ENCODE measurements around the gene PCNA. TPM values are rescaled to one million over a fixed set of nuclear protein-coding genes. Genes with fewer than 3 reads are reported as not detected.

Gene PCNA
- total RNA-seq, 1 donor from 2014 or later = 44.3 TPM

DNA sequence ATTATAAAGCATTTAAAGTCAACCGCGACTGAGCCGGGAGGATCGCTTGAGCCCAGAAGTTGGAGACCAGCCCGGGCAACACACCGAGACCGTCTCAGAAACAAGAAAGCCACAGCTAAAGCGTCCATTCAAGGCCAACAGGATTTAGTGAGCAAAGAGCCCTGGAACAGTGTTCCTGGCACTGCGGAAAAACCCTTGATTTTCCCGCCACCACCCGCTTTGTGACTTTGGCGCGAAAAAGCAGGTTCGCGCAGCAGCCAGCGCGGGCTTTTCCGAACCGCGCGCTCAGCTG lies 669 bp downstream of the PCNA start:
- H3K4me1 ChIP-seq = peaks cover 13% of the 10 kb centered on the region
- H3K27me3 ChIP-seq = no peaks in the 10 kb centered on the region
- H3K36me3 ChIP-seq = peaks cover 34% of the 10 kb centered on the region
- no peaks in the 10 kb centered on the region for H3K9me3 ChIP-seq
- ATAC-seq (no peak), DNase-seq (no peak)
- intact Hi-C loops (cut with DNase I) = no loop called here
- H3K27ac ChIP-seq = no peak overlapping the region
- TF ChIP-seq, protein P1, sequence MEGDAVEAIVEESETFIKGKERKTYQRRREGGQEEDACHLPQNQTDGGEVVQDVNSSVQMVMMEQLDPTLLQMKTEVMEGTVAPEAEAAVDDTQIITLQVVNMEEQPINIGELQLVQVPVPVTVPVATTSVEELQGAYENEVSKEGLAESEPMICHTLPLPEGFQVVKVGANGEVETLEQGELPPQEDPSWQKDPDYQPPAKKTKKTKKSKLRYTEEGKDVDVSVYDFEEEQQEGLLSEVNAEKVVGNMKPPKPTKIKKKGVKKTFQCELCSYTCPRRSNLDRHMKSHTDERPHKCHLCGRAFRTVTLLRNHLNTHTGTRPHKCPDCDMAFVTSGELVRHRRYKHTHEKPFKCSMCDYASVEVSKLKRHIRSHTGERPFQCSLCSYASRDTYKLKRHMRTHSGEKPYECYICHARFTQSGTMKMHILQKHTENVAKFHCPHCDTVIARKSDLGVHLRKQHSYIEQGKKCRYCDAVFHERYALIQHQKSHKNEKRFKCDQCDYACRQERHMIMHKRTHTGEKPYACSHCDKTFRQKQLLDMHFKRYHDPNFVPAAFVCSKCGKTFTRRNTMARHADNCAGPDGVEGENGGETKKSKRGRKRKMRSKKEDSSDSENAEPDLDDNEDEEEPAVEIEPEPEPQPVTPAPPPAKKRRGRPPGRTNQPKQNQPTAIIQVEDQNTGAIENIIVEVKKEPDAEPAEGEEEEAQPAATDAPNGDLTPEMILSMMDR (IDR thresholded peaks at IDR 0.05) = no peak
- peak overlapping the region; percentile 90 for H3K4me3 ChIP-seq

DNA sequence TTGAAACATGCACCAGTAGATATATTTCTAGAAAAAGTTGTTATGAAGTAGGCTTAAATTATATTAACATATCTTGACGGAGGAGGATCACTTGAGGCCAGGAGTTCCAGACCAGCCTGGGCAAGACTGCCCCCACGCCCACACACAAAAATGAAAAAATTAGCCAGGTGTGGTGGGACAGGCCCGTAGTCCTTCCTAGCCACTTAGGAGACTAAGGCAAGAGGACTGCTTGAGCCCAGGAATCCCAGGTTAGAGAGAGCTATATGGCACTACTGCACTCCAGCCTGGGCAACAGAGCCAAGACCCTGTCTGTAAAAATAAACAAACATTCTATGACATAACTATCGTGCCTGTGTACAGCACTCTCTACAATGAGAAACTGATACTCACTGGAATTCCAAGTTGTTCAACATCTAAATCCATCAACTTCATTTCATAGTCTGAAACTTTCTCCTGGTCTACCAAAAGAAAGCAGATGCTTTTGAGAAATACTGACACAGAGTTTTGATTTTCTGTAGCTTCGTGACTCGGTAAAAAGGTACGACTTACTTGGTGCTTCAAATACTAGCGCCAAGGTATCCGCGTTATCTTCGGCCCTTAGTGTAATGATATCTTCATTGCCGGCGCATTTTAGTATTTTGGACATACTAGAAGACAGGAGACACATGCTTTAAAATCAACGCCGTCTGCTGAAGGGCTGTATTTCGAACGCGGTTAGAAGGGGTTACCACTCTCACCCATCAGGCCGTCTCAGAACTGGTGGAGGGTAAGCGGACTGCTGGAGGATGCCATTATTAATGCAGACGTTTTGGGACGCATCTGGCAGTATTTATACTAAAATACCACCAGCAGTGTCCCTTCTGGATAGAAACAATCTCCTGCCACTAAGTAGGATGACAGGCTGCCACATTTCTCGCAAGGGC lies 1.3 kb downstream of the PCNA start:
- Histone ChIP-seq H3K9me3 (no peaks in the 10 kb centered on the region), H3K36me3 (peaks cover 34% of the 10 kb centered on the region), H3K4me1 (peaks cover 15% of the 10 kb centered on the region), H3K4me3 (peak overlapping the region; percentile 90), H3K27ac (no peak overlapping the region), H3K27me3 (no peaks in the 10 kb centered on the region)
- DNase-seq (no peak), ATAC-seq (no peak)
- intact Hi-C loops (cut with DNase I) = no loop called here
- TF ChIP-seq, protein P1 (IDR thresholded peaks at IDR 0.05) = no peak

DNA sequence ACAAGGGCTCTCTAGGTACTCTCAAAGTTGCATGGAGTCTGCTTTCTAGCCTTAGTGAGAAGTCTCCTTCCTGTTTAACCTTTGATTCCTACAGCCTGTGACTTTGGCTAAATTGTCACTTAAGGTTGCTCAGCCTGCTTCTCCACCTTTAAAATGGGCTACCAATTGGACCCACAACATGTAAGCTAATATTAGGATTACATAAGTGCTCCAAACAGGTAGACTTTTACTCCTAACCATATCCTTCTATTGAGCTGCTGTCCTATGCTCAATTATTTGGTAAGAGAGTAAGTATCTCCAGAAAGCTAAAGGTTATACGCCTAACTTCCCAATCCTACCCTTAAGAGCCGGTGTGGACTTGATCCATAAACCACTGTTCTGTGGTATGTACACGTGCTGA lies 2.9 kb downstream of the PCNA start:
- ATAC-seq = no peak
- peaks cover 20% of the 10 kb centered on the region for H3K4me1 ChIP-seq
- intact Hi-C loops (cut with DNase I) = no loop called here

DNA sequence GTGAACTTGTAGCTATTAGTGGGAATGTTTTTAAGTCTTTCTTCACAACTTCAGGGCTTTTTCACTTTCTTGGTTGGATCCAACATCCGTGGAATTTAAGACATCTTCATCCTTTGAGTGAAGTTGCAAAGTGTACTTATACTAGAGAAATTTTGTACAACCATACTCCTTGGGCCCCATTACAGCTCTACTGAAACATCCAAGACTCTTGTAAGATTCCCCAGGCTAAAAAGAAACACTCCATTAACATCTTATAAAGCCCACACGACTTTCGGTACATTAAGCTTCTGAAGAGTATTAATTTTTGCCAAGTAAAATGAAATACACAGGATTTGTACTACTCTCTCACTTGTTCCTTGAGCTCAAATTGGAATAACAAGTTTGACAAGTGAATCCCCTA lies 5.4 kb downstream of the PCNA start:
- peaks cover 47% of the 10 kb centered on the region for H3K36me3 ChIP-seq
- no peak overlapping the region for H3K27ac ChIP-seq
- intact Hi-C loops (cut with DNase I) = no loop called here
- ATAC-seq (no peak), DNase-seq (no peak)
- no peak overlapping the region for H3K4me3 ChIP-seq
- H3K4me1 ChIP-seq = peaks cover 23% of the 10 kb centered on the region
- H3K27me3 ChIP-seq = no peaks in the 10 kb centered on the region
- TF ChIP-seq, protein P1 (IDR thresholded peaks at IDR 0.05) = no peak
- H3K9me3 ChIP-seq = no peaks in the 10 kb centered on the region

More for the DNA sequence above, 2.9 kb downstream of the PCNA start:
- TF ChIP-seq, protein P1 (IDR thresholded peaks at IDR 0.05) = no peak
- no peak for DNase-seq
- H3K36me3 ChIP-seq = peaks cover 34% of the 10 kb centered on the region
- no peak overlapping the region for H3K4me3 ChIP-seq
- H3K27me3 ChIP-seq = no peaks in the 10 kb centered on the region
- H3K27ac ChIP-seq = no peak overlapping the region
- H3K9me3 ChIP-seq = no peaks in the 10 kb centered on the region

DNA sequence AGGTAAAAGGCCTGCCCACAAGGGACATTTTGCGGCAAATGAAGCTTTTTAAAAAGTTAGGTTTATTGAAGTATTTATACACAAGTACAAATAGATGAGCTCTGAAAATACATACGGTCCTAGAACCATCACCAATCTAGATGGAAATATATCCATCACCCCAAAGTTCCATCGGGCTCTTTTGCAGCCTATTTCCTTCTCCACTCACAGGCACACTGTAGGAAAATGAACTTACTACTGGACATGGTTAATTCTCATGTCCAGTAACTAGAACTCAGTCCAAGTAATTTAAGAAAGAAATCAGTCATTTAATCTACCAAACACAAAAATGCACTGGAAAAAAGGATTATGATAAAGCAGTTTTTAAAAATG lies 6.2 kb downstream of the PCNA start:
- intact Hi-C loops (cut with DNase I) = no loop called here
- DNase-seq (no peak), ATAC-seq (no peak)
- Histone ChIP-seq H3K36me3 (peaks cover 55% of the 10 kb centered on the region), H3K4me3 (peak overlapping the region; percentile 89), H3K27me3 (no peaks in the 10 kb centered on the region), H3K27ac (peak overlapping the region; percentile 97), H3K9me3 (no peaks in the 10 kb centered on the region), H3K4me1 (peaks cover 18% of the 10 kb centered on the region)
- TF ChIP-seq, protein P1 (IDR thresholded peaks at IDR 0.05) = no peak
